SJCRH30 (cell line): ENCODE data around the gene L3MBTL3. TPM values are rescaled to one million over a fixed set of nuclear protein-coding genes. Genes with fewer than 3 reads are reported as not detected.

ENCODE experiments used
- DNase-seq, 2 experiments: peaks; one replicate each; pipeline ENCODE4 v3.0.0-alpha.2; 2015 to 2020
- H3K27ac ChIP-seq: fragments of 250-450 bp; sonication (Bioruptor Pico); 2 replicates; pipeline ENCODE4 v1.5.1; 2020; ENCODE audit warnings: mild to moderate bottlenecking, moderate library complexity
- H3K27me3 ChIP-seq: fragments of 250-450 bp; sonication (Bioruptor Pico); 2 replicates; pipeline ENCODE4 v1.5.1; 2020; ENCODE audit warnings: mild to moderate bottlenecking, moderate library complexity
- H3K36me3 ChIP-seq: fragments of 250-450 bp; sonication (Bioruptor Pico); 2 replicates; pipeline ENCODE4 v1.5.1; 2020; ENCODE audit warnings: mild to moderate bottlenecking, moderate library complexity
- H3K4me1 ChIP-seq: fragments of 250-450 bp; sonication (Bioruptor Pico); 2 replicates; pipeline ENCODE4 v1.5.1; 2020; ENCODE audit warnings: mild to moderate bottlenecking, moderate library complexity
- H3K4me3 ChIP-seq: fragments of 250-450 bp; sonication (Bioruptor Pico); 2 replicates; pipeline ENCODE4 v1.5.1; 2020; ENCODE audit warnings: mild to moderate bottlenecking, moderate library complexity
- H3K9me3 ChIP-seq: fragments of 250-450 bp; sonication (Bioruptor Pico); replicated peaks from 2 replicates; pipeline ENCODE4 v1.5.1; 2020; ENCODE audit warnings: mild to moderate bottlenecking, moderate library complexity
- total RNA-seq: library from RNA; depleted of rRNA; stranded (reverse); fragments of >200 nt; shearing (Covaris generic); gene quantifications from 2 replicates; pipeline ENCODE4 v1.2.3, GENCODE V29; 2014; rRNA removed

L3MBTL3 gene
- total RNA-seq, 1 experiment from 2014 or later: 9.8 TPM

DNA sequence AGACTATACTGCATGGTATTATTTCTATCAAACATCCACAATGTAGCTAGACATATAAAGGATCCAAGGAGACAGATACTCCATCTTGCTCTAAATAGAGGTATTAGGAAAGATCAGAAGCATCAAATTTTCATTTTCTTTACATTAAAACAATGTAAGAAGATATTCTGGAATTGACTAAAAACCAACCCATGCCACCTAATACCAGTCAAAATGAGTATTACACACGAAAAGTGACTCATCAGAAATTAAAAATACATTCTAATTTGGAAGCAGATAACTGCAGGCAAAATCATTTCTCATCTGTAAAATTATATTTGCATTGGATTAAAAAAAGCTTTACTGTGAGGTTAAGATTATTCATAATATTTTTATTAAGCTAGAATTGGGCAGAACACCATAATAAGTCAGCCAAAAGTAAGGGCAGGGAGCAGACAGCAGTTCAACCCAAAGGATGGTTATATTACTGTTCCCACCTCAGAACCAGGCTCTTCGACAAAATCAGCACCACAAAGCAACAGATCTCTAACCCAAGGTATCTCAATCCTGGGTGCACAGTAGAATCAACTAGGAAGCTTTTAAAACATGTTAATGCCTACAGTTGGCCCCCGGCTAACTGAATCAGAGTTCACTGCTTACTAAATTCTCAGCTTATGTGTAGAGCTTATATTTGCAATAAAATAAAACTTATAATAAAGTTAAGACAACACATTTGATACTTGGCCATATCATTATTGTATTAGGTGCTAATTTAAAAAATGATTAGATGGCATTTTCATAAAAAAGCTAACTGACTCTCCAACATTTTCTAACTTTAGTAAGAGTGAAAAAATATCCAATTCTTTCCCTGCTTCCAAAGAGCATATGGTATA is 169.2 kb downstream of the L3MBTL3 start:
- DNase-seq: no peak
- no peaks in the 10 kb centered on the region for H3K27me3 ChIP-seq
- no peaks in the 10 kb centered on the region; the same call in 1 of the 2 replicates for H3K9me3 ChIP-seq
- H3K36me3 ChIP-seq: no peaks in the 10 kb centered on the region
- H3K4me1 ChIP-seq: no peaks in the 10 kb centered on the region
- H3K4me3 ChIP-seq: no peak overlapping the region
- no peak overlapping the region for H3K27ac ChIP-seq

DNA sequence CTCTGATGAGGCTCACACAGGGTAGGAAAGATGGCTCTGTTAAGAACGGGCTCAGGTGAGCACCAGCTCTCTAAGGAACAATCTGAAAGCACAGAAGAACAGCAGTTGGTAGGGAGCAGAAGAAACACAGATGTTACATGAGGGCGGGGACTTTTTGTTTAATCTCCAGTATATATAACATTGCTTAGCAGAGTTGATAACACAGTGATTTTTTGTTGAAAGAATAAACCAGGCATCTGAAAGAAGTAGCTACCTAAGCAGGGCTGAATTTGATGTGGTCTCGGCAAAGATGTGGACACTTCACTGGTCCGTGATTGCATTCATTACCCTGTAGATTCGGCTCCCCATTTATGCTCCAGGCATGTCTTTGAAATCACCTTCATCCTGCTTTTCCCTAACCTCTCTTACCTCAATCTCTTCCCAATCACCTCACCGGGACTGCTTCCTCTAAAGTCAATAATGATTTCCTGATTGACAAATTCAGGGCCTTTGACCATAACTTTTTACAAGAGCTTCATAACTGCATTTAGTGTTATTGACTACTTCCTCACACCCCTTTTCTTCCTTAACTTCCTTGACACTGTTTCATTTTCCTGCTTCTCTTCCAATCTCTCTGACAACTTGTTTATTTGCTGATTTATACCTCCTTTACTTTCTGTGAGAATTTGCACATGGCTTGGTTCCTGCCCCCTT is 170.0 kb downstream of the L3MBTL3 start:
- no peak for DNase-seq
- no peak overlapping the region for H3K4me3 ChIP-seq

DNA sequence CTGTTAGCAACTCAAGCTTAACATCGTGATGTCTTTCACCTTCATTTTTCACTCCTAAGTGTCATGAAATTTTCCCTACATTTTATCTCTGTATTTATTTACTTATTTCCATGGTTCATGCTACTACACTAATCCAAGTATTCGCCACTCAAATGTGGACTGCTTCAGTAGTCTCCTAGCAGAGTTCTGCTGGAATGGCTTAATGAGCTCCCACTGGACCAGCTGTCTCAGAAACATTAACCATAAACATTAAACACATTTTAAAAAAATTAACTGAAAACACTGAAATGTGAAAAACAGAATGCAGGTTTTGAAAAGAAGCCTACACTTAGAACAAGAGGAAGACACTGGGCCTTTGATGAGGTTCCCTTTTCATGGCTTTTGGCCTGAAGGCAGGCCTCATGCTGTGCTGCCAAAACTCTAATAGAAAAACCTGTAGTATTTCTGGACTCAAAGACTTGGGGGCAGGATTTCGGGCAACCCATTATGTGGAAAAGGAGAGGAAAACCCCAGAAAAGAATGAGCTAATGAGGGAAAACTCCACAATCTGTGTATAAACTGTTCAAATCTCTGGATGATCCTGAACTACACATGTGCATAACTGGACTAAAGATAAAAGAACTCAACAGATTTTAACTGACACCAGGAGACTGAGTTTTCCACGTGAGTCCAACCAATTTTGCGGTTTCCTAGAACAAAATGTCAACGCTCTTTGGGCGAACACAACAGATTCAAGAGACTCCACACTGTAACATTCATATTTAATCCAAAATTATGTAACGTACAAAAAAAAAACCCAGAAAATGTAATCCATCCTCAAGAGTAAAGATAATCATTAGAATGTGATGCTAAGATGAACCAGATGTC is 171.4 kb downstream of the L3MBTL3 start:
- Histone ChIP-seq H3K4me3 (no peak overlapping the region), H3K4me1 (no peaks in the 10 kb centered on the region), H3K27ac (no peak overlapping the region), H3K9me3 (no peaks in the 10 kb centered on the region; the same call in 1 of the 2 replicates), H3K27me3 (no peaks in the 10 kb centered on the region), H3K36me3 (no peaks in the 10 kb centered on the region)
- DNase-seq: no peak

More for the DNA sequence above, 170.0 kb downstream of the L3MBTL3 start:
- Histone ChIP-seq H3K27me3 (no peaks in the 10 kb centered on the region), H3K36me3 (no peaks in the 10 kb centered on the region), H3K9me3 (no peaks in the 10 kb centered on the region; the same call in 1 of the 2 replicates), H3K27ac (no peak overlapping the region), H3K4me1 (no peaks in the 10 kb centered on the region)

Other genes with a start within 250 kb of the L3MBTL3 start
- gene TMEM244, start 157.3 kb upstream of the L3MBTL3 start, total RNA-seq: not detected in 2 replicates
- not detected in 2 replicates for gene SAMD3, start 204.4 kb downstream of the L3MBTL3 start, total RNA-seq